ENCODE measurements around the gene RELN.
"Not testable (repeated sequence)": the region's sequence is repeated elsewhere in the genome, so short reads cannot be mapped to it uniquely, and the experiment has no call there.

The RELN gene

DNA sequence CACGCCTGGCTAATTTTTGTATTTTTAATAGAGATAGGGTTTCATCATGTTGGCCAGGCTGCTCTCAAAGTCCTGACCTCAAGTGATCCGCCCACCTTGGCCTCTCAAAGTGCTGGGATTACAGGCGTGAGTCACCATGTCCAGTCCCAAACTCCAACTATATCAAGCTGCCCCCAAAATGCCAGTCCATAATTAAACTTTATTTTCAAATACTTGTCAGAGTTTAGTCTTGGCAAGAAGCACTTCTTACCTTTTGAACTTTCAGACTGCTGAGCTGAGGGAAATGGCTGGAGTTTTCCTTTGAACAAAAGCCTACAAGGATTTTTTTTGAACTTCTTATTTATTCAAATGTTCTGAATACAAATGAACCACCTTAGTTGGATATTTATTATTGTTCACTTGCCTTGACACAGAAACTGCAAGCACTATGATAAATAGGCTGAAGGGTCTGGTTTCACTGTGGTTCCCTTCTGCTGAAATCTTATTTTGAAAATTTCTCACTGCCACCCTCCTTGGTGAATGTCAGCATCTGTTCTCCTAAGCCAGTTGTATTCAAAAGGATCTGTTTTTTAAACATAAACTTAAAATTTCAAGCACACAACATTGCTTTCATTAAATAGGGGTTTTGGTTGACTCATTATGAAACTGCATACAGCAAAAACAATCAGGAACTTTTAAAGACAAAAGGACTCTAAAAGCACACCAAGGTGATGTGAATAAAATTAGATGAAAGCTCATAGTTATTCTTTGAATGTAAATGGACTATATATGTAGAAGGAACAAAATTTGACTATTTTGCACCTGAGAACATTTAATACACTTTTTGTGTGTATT lies 441.8 kb downstream of the RELN start:
- peak in 1 of 14 donors; percentile 7 for DNase-seq

GRCh38 chr7:103542470-103542869 lies 447.0 kb downstream of the RELN start:
- no peak for DNase-seq

- no peak for DNase-seq
These were observed 447.5 kb downstream of the RELN start for GRCh38 chr7:103541947-103542346.

- peak; percentile 23 to 98 (median 92) for DNase-seq
These were observed 448.4 kb downstream of the RELN start for GRCh38 chr7:103541026-103541425.

DNA sequence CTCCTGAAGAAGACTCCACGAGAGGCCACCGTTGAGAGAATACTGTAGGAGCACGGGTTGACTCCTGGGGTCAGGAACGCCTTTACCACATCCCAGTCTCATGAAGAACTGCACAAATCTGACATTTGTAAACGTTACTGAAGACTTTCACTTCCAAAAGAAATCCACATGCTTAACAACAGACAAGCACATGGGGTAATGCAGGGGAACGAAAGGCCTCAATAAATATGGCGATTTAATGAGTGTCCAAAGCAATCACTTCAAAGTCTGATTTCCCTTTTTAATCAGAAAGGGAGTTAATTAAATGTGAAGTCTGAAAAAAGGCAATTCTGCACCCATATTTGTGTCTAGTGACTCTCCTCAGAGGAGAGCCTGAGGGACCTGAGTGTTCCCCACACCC lies 449.1 kb downstream of the RELN start:
- no peak for DNase-seq

DNA sequence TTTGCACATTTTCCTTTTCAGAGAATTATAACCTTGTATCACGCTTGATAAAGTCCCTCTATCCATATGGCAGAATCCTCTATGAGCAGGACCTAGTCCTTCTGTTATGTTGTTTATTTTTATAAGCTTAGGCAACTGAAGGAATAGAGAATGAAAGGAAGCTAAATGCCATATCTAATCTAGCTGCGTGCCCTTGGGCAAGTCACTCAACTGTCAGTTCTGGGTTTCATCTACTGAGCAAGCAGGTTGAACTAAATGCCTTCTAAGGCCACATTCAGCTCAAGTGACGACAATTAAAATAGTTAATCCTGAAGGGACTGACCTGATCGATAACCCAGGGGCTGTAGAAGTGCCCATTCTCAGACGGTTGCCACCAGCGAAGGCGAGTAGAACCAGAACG lies 449.6 kb downstream of the RELN start:
- no peak for DNase-seq

GRCh38 chr7:103538964-103539709 lies 450.3 kb downstream of the RELN start:
- DNase-seq: peak in 3 of 14 donors; percentile 7 to 49 (median 48)

DNA sequence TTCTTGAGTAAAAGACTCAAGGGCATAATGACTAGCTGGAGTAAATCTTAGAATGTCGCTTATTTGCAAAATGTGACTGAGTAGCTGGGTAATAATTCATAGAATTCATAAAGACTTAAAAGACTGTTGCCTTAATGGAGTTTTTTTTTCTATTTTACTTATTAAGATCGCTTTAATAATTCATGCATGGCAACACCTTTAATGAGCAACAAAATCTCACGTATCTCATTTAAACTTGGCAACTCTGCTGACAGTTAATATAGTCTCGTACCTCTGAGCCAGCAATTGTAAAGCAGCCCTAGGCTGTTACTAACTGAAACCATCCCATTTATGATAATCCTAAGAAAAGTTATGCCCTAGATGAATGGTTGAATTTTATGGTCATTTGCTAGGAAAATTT lies 455.7 kb downstream of the RELN start:
- no peak for DNase-seq

- DNase-seq: peak in 4 of 14 donors; percentile 15 to 33 (median 24)
These were observed 456.5 kb downstream of the RELN start for GRCh38 chr7:103532955-103533354.

DNA sequence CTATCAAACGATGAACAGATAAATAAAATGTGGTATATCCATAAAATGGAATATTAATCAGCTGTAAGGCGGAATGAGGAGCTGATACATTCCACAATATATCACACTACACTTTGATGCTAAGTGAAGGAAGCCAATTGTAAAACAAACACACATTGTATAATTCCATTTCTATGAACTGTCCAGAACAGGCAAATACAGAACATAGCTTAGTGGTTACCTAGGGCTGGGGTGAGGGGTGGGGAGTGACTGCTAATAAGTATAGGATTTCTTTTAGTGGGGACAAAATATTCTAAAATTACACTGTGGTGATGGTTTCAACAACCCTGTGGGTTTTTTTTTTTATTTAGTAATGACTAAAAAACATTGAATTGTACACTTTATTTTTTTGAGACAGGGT lies 461.3 kb downstream of the RELN start:
- DNase-seq: no peak

DNA sequence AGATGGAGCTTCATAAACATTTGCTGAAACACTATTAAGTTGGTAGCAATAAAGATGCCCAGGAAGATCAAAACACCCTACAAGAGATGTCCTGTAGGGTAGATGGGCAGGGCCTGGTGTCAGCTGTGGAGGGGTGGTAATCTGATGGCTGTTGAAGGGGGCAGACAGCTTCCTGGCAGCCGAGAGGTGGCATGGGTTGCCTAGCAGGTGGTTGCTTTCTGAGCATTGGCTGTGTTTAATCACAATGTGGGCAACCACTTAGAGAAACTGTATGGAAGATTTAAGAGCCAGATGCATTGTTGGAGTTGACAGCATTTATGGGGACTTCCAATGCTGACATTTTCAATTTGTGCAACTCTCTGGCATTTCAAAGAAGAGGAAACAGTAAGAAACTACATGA lies 463.5 kb downstream of the RELN start:
- no peak for DNase-seq

DNA sequence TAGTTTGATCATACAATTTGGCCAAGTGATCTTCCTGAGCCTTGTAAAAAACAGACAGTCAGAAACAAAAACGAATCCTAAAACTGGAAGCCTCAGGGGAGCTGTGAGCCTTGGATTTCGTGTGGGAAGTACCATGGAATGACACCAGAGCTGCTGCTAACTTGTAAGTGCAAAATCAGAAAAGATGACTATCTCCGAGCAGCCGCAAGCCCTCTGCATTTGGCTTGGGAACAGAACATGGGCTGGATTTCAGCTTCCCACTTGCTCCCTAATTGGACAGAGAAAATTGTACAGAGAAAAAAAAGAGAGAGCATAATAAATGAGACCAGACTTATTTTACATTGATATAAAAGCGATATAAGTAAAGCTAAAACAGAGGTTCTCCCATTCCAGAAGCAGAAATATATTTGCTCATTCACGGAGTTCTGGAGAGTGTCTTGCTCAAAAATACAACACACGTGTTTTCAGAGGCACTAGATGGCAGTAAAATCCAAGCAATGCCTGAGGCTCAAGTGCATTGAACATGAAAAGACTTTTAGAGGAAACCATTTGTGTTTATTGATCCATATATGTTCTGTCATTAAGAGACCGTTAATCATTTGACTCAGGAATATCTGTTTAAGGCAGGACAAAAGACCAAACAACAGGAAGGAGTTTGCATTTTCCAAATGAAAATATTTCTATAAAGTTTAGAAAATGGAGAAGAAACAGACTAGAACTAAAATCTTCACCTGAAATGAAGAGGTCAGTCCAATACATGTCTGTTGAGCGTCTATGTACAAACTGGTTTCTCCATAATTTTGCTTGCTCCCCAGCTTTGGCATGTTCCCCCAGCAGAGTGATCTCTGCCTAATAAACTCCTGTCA lies 465.2 kb downstream of the RELN start:
- peak in 1 of 14 donors; percentile 72 for DNase-seq

GRCh38 chr7:103521937-103522336 lies 467.5 kb downstream of the RELN start:
- DNase-seq: no peak

DNA sequence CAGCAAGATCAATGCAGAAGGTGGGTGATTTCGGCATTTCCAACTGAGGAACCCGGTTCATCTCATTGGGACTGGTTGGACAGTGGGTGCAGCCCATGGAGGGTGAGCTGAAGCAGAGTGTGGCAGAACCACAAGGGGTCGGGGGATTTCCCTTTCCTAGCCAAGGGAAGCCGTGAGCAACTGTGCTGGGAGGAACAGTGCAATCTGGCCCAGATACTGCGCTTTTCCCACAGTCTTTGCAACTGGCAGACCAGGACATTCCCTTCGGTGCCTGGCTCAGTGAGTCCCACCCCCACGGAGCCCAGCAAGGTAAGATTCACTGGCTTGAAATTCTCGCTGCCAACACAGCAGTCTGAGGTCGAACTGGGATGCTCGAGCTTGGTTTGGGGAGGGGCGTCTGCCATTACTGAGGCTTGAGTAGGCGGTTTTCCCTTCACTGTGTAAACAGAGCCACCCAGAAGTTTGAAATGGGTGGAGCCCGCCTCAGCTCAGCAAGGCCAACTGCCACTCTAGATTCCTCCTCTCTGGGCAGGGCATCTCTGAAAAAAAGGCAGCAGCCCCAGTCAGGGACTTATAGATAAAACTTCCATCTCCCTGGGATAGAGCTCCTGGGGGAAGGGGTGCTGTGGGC lies 484.8 kb downstream of the RELN start:
- no peak for DNase-seq

DNA sequence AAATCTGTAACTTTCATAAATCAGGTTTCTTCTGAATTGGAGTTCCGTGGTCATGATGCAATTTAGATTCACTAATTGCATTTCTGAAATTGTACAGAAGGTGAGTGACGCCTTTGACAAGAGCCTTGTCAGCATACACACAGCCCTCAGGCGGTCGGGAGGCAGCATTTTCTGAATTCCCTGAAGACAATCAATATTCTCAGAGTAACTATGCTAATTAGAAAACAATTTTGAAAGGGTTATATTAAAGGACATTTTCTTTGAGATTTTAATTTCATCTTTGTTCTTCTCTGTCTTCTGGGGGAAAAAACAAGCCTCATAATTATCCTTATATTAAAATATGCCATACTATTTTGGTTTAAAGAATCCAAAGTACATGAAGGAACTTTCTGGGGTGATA lies 488.3 kb downstream of the RELN start:
- DNase-seq: no peak

DNA sequence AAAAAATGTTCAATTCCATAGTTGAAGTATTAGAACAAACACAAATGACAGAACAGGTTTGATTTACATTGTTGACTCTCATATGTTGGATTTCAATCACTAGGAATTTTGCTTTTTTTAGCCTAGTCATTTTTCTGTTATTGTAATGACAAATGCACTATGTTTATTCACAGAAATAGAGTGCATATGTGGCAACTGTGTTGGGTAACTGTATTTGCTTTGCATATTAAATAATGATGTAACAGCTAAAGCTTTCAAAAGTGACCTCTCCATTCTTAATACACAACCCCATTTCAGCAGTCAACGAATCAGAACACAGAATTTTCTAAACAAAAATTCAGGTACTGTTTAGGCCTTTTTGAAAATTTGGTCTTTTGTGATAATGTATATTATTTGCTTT lies 489.5 kb downstream of the RELN start:
- DNase-seq: no peak

DNA sequence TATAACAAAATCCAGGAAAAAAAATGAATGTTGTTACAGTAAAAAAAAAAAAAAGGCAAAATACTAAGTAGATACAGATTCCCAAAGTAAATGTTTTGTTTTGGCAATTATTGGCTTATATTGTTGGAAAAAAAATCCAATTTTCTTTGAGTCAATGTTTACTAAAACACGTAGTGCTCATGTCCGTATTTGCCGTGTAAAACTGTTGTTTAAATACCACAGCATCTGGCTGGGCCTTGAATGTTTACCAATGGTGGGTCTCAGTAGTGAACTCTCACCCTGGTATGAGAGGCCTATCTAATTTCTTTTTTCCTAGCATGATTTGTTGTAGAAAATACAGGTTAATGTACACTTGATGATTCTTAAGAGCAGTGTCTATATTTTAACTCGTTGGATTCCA lies 502.0 kb downstream of the RELN start:
- no peak for DNase-seq

DNA sequence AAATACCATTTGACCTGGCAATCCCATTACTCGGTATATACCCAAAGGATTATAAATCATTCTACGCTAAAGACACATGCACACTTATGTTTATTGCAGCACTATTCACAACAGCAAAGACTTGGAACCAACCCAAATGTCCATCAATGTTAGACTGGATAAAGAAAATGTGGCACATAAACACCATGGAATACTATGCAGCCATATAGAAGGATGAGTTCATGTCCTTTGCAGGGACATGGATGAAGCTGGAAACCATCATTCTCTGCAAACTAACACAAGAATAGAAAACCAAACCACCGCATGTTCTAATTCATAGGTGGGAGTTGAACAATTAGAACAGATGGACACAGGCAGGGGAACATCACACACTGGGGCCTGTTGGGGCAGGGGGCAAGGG lies 502.6 kb downstream of the RELN start:
- not testable (repeated sequence) for DNase-seq

DNA sequence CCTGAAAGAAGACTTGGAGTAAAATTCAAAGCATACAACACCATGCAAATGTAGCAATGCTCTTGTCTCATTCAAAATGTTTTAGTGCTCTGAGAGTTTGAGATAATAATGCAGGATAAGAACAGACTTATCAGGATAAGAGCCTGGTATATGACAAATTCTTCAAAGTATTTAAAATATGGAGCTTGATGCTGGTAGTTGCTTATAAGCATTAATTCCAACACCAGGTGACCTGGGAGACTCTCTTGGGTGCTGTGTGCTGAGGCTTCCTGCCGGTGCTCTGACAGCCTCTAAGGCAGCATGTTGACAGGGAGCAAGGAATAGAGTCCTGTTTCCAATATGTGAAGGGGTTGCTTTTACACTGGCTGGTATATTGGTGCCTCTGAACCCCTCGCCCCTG lies 508.7 kb downstream of the RELN start:
- no peak for DNase-seq

DNA sequence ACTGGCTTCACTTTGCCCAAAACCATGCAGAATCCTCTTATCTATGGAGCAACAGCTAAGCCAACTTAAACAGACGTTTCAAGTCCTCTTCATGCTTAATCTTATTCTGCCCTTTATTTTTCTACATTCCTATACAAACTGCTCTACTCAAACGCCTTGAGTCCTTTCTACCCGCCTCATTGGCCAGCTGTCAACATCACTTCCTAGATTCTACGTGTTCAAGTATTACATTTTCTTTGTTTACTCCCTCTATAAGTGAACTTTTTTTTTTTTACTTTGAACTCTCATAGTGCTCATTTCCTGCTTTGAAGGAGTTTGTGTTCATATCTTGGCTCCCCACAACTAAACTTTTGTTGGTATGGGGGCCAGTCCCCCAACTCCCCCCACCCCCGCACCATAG lies 514.5 kb downstream of the RELN start:
- no peak for DNase-seq

- DNase-seq: no peak
These were observed 520.1 kb downstream of the RELN start for GRCh38 chr7:103469095-103469948.
